Measurements from ENCODE around the gene SLC22A7. TPM values are rescaled to one million over a fixed set of nuclear protein-coding genes. Genes with fewer than 3 reads are reported as not detected.

The SLC22A7 gene
- total and polyA plus RNA-seq, 2 of the 8 experiments (the other 6 are each of a cell fraction or from before 2014, with no cell fraction given): not detected

- no peak overlapping the region for H3K56ac ChIP-seq (replicated peaks; ENCODE audit: insufficient read length, low read depth, low read length)
- no peak overlapping the region for H3K4ac ChIP-seq (replicated peaks; ENCODE audit: insufficient read length, low read depth, low read length)
- no peak overlapping the region for H4K5ac ChIP-seq (ENCODE audit: insufficient read length, low read depth, low read length)
- H3K79me1 ChIP-seq (ENCODE audit: low read depth, low read length): no peaks in the 10 kb centered on the region
- H2BK15ac ChIP-seq (ENCODE audit: low read length): no peak overlapping the region
- H3K27me3 ChIP-seq (replicated peaks in 1 of 4; ENCODE audit: control insufficient read depth in 3 of 4, extremely low read depth in 1 of 4, insufficient read depth in 3 of 4, low read length in 3 of 4): peaks cover 0 to 2% (median 0%) of the 10 kb centered on the region in 4 experiments; a peak in 1 of 7 replicates
- H2BK12ac ChIP-seq (ENCODE audit: low read depth, low read length): no peak overlapping the region
- H3K79me2 ChIP-seq (ENCODE audit: control insufficient read depth in 1 of 2, insufficient read depth in 2 of 2, low read length in 2 of 2): no peaks in the 10 kb centered on the region
- no peak overlapping the region for H2BK120ac ChIP-seq (replicated peaks; ENCODE audit: low read depth, low read length)
- no peaks in the 10 kb centered on the region for H3K4me1 ChIP-seq (replicated peaks in 1 of 4; ENCODE audit: control insufficient read depth in 3 of 4, insufficient read depth in 4 of 4, low read length in 3 of 4)
- H2AFZ ChIP-seq (ENCODE audit: low read length): no peak overlapping the region
- H3K4me2 ChIP-seq (ENCODE audit: insufficient read depth in 1 of 2, low read depth in 2 of 2, low read length in 2 of 2): no peak overlapping the region
- no peaks in the 10 kb centered on the region for H3K9me3 ChIP-seq (ENCODE audit: insufficient read depth in 2 of 2, low read depth in 1 of 2, low read length in 1 of 2)
- H4K20me1 ChIP-seq (replicated peaks in 1 of 2; ENCODE audit: control insufficient read depth in 1 of 2, insufficient read depth in 2 of 2, low read length in 2 of 2): peaks cover 0 to 8% of the 10 kb centered on the region in 2 experiments
- H4K91ac ChIP-seq (replicated peaks; ENCODE audit: insufficient read length, low read length): no peak overlapping the region
- no peak overlapping the region for H2BK5ac ChIP-seq (ENCODE audit: low read depth, low read length)
- no peak overlapping the region for H2BK20ac ChIP-seq (ENCODE audit: low read length)
- POLR2A ChIA-PET (ENCODE audit: partially characterized antibody): interaction anchor here (0.6 to 5.7 kb wide), 8 partner anchors 10 to 23 kb away, joined by 3 to 45 read pairs (median 3); partner anchors contain the start of gene CRIP3
- H3K18ac ChIP-seq (ENCODE audit: extremely low read depth, low read length): no peak overlapping the region
- no peak for DNase-seq (ENCODE audit: low read depth in 1 of 2, low spot score in 2 of 2)
- no peak overlapping the region for H4K8ac ChIP-seq (ENCODE audit: extremely low read depth, insufficient read depth, low read length)
- H3K36me3 ChIP-seq (ENCODE audit: control insufficient read depth in 2 of 4, insufficient read depth in 4 of 4, low read length in 3 of 4): no peaks in the 10 kb centered on the region; a peak in 1 of 8 replicates
- no peak overlapping the region for H3K23ac ChIP-seq (ENCODE audit: insufficient read length)
- 92% methylated on average over 3 of the region's 3 CpGs; no CpG with 5 or more reads in 1 of the 2 experiments for WGBS, 2 experiments (ENCODE audit: extremely low coverage in 1 of 2, insufficient coverage in 1 of 2, insufficient read length in 1 of 2, insufficient replicate concordance in 2 of 2, low coverage in 1 of 2, low lambda C conversion rate in 2 of 2, missing lambda C conversion rate in 1 of 2)
- peaks cover 12% of the 10 kb centered on the region; the same call in 1 of the 2 replicates for H3K23me2 ChIP-seq (ENCODE audit: low read depth, low read length)
- no peak overlapping the region for H3K14ac ChIP-seq (ENCODE audit: insufficient read length)
- no peak overlapping the region for H3K27ac ChIP-seq (ENCODE audit: low read depth, low read length)
- H3K9ac ChIP-seq (replicated peaks in 1 of 4; ENCODE audit: extremely low read depth in 1 of 4, low read depth in 3 of 4, low read length in 3 of 4): no peak overlapping the region
- H3K4me3 ChIP-seq (ENCODE audit: extremely low read depth in 1 of 4, insufficient read depth in 2 of 4, low read depth in 3 of 4, low read length in 4 of 4): no peak overlapping the region
- no peak overlapping the region for H2AK5ac ChIP-seq (ENCODE audit: low read depth, low read length)
- CTCF ChIA-PET (ENCODE audit: partially characterized antibody): interaction anchor here (0.8 to 5.9 kb wide), 9 partner anchors 8 to 60 kb away, joined by 3 to 50 read pairs (median 10); partner anchors contain the start of gene CRIP3
- no peak for FAIRE-seq
- no peak for TF ChIP-seq KDM4A (IDR thresholded peaks at IDR 0.05; ENCODE audit: low read depth, low read length, severe bottlenecking)
- TF ChIP-seq CTBP2 (IDR thresholded peaks at IDR 0.05; ENCODE audit: borderline replicate concordance, insufficient read depth, insufficient read length, low read length): no peak
- no peak for TF ChIP-seq POU5F1 (IDR thresholded peaks at IDR 0.05; ENCODE audit: low read depth, low read length)
- no peak for TF ChIP-seq BRCA1 (IDR thresholded peaks at IDR 0.05; ENCODE audit: low read depth, low read length)
- TF ChIP-seq ATF2 (IDR thresholded peaks at IDR 0.05; ENCODE audit: low read length): no peak
- no peak for TF ChIP-seq CBX5 (IDR thresholded peaks at IDR 0.05; ENCODE audit: low read depth, low read length)
- TF ChIP-seq POLR2A (IDR thresholded peaks at IDR 0.05; ENCODE audit: control extremely low read depth in 1 of 2, low read depth in 2 of 2, low read length in 2 of 2): no peak
Observed at GRCh38 chr6:43295456-43295855, 2.6 kb upstream of the SLC22A7 start.
